Neural cell (in vitro differentiated cells): Measurements from ENCODE around the gene TREML1.

Experiments used
- CTCF ChIP-seq: fragments of 450-650 bp; IDR thresholded peaks from 2 replicates; pipeline ENCODE4 v1.5.1; 2014; ENCODE audit warnings: antibody characterized with exemption, mild to moderate bottlenecking, moderate library complexity; ENCODE audit not compliant: poor library complexity, severe bottlenecking
- RAD21 ChIP-seq: fragments of 450-650 bp; conservative IDR thresholded peaks from 2 replicates; pipeline ENCODE4 v1.6.1; 2014; ENCODE audit warnings: antibody characterized with exemption, mild to moderate bottlenecking, moderate library complexity

GRCh38 chr6:41200296-41200900, 46.3 kb upstream of the TREML1 start:
- TF ChIP-seq CTCF = no peak
- TF ChIP-seq RAD21 = no peak
